Erythroblast (primary cell): ENCODE results near the gene ENG.

ENCODE experiments used
- GATA1 ChIP-seq: IDR thresholded peaks from 2 replicates; pipeline ENCODE4 v1.6.1; 2011; ENCODE audit warnings: low read depth, mild to moderate bottlenecking, control low read depth, low read length, moderate library complexity
- POLR2A ChIP-seq: IDR thresholded peaks from 2 replicates; pipeline ENCODE4 v1.6.1; 2011; ENCODE audit warnings: mild to moderate bottlenecking, low read length

GRCh38 chr9:127847833-127848755 is 6.4 kb downstream of the ENG start:
- TF ChIP-seq POLR2A (no peak), GATA1 (no peak)
